Measurements from ENCODE around the gene NAALADL2.

- TF ChIP-seq CTCF (IDR thresholded peaks at IDR 0.05; ENCODE audit: borderline replicate concordance, extremely low read depth, low read length, poor library complexity, severe bottlenecking) (no peak), EZH2 (IDR thresholded peaks at IDR 0.05; ENCODE audit: borderline replicate concordance, low read depth, low read length, severe bottlenecking) (no peak)
Observed at GRCh38 chr3:175279457-175279856, 420.3 kb downstream of the NAALADL2 start.

Measured in DND-41 (cell line).